Stimulated activated CD4-positive, alpha-beta T cell treated with anti-CD3 and anti-CD28 coated beads, Interleukin-12 subunit alpha, Interleukin-12 subunit beta, amount 100 ng/mL, for 24 hours (primary cell): Measurements from ENCODE around the gene RNASE1.
"Not testable (repeated sequence)": the region's sequence is repeated elsewhere in the genome, so short reads cannot be mapped to it uniquely, and the experiment has no call there.

Experiments used
- DNase-seq, 2 experiments: peaks; one replicate each; pipeline ENCODE4 v3.0.0-alpha.2; 2020; ENCODE audit warnings: low read depth in 2 of 2

The RNASE1 gene

GRCh38 chr14:20802341-20803084, at the start of gene RNASE1:
Gene RNASE1, minus strand, starts transcription at chr14:20802844. Its CDS starts 776 bp downstream, at chr14:20802068.
- no peak for DNase-seq

GRCh38 chr14:20848955-20849570, 46.4 kb upstream of the RNASE1 start:
- DNase-seq: no peak

- no peak for DNase-seq
Observed at GRCh38 chr14:20848316-20848954, 45.8 kb upstream of the RNASE1 start.

- no peak for DNase-seq
Observed at GRCh38 chr14:20846560-20846959, 43.9 kb upstream of the RNASE1 start.

- DNase-seq: no peak
Observed at GRCh38 chr14:20841096-20841495, 38.5 kb upstream of the RNASE1 start.

GRCh38 chr14:20837831-20838230, 35.2 kb upstream of the RNASE1 start:
- DNase-seq: no peak

- no peak for DNase-seq
Observed at GRCh38 chr14:20836668-20837338, 34.2 kb upstream of the RNASE1 start.

- DNase-seq: no peak
Observed at GRCh38 chr14:20834899-20835298, 32.3 kb upstream of the RNASE1 start.

GRCh38 chr14:20830831-20831230, 28.2 kb upstream of the RNASE1 start:
- no peak for DNase-seq

GRCh38 chr14:20828024-20828694, 25.5 kb upstream of the RNASE1 start:
- not testable (repeated sequence) for DNase-seq

- no peak for DNase-seq
Observed at GRCh38 chr14:20827326-20827725, 24.7 kb upstream of the RNASE1 start.

- not testable (repeated sequence) for DNase-seq
Observed at GRCh38 chr14:20826666-20827065, 24.0 kb upstream of the RNASE1 start.

GRCh38 chr14:20823859-20824258, 21.2 kb upstream of the RNASE1 start:
- no peak for DNase-seq

- not testable (repeated sequence) for DNase-seq
Observed at GRCh38 chr14:20821521-20822108, 19.0 kb upstream of the RNASE1 start.

- no peak for DNase-seq
Observed at GRCh38 chr14:20820063-20820904, 17.6 kb upstream of the RNASE1 start.

- no peak for DNase-seq
Observed at GRCh38 chr14:20818861-20819260, 16.2 kb upstream of the RNASE1 start.

- DNase-seq: not testable (repeated sequence)
Observed at GRCh38 chr14:20815946-20816345, 13.3 kb upstream of the RNASE1 start.

- no peak for DNase-seq
Observed at GRCh38 chr14:20811986-20812975, 9.6 kb upstream of the RNASE1 start.

- DNase-seq: no peak
Observed at GRCh38 chr14:20809917-20810316, 7.3 kb upstream of the RNASE1 start.
